ENCODE data around the gene IFIT5. TPM values are rescaled to one million over a fixed set of nuclear protein-coding genes. Genes with fewer than 3 reads are reported as not detected.

IFIT5 gene, protein sequence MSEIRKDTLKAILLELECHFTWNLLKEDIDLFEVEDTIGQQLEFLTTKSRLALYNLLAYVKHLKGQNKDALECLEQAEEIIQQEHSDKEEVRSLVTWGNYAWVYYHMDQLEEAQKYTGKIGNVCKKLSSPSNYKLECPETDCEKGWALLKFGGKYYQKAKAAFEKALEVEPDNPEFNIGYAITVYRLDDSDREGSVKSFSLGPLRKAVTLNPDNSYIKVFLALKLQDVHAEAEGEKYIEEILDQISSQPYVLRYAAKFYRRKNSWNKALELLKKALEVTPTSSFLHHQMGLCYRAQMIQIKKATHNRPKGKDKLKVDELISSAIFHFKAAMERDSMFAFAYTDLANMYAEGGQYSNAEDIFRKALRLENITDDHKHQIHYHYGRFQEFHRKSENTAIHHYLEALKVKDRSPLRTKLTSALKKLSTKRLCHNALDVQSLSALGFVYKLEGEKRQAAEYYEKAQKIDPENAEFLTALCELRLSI
- total RNA-seq (2022; extraction: Qiagen RNA extraction), result 7.4 to 12.7 TPM (median 8.9 TPM) in 5 replicates

DNA sequence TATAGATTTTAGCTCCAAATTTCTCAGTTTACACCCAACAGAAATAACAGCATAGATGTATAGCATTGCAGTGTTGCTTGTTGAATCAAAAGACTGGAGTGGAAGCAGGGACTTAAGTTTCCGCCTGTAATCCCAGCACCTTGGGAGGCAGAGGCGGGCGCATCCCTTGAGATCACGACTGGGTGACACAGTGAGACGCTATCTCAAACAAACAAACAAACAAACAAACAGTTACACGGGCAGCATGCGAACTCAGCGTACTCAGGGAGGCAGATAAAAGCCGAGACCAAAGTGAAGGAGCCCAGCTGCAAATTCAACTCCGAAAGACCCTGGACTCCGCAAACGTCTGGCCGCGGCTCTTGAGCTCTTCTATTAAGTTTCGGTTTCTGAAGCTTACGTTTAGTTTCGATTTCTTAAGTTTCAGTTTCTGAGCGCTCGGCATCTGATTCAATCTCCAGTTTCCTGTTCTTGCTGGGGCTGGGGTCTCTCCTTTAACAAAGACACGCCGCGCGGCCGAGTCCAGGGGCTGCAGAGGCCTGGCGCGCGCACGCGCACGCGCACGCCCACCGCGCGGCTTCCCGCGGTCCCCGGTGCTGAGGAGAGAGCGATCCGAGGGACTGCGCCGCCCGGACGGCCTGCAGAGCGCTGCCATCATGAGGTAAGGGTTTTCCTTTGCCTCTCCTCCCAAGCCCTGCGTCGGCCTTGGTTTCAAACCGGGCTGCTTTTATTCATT lies at the start of gene IFIT5:
IFIT5 (plus strand) TSS at position 423 of the 733 bp plus-strand sequence; CDS start at position 654, 231 bp downstream.

DNA sequence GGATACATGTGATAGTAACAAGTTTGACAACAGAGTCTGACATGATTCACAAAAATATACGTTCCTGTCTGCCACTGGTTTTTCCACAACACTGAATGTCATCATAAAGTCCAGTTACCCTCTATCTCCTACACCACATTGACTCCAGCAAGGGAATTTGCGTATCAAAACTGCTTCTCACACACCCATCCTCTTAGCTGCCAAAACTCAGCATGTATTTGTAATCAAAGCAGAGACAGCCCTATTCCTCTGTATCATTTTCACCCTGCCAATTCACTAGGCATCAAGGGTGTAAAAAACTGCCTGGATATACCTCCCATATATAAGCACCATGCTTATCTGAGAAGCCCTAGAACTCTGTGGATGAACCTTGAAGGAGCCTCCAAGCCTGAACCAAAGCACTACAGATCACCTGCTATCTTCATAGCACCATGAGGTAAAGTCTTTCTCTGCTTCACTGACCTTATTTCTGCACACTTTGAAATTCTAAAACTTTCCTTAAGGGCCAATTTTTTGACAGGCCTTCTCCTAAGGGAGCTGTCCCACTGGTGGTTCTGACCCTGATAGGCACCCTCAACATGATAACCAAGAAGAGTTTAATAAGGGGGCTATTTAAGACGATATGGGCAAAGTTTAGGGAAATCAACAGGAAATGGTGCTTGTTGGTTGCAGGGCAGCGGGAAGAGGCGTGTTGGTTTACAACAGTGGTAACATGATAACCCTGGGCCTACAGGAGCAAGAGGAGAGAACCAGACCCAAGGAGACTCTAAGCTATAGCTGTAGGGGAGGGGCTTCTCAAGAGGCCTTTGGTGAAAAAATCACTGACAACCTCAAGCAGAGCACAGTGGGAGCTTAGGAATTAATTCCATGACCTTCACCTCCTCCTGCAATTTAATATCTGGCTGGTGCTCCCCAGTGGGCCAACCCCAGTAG lies 36.4 kb upstream of the IFIT5 start, which contains the start of gene IFIT1B:
IFIT1B (plus strand) TSS at position 352 of the 933 bp plus-strand sequence; CDS start at position 432, 80 bp downstream.

DNA sequence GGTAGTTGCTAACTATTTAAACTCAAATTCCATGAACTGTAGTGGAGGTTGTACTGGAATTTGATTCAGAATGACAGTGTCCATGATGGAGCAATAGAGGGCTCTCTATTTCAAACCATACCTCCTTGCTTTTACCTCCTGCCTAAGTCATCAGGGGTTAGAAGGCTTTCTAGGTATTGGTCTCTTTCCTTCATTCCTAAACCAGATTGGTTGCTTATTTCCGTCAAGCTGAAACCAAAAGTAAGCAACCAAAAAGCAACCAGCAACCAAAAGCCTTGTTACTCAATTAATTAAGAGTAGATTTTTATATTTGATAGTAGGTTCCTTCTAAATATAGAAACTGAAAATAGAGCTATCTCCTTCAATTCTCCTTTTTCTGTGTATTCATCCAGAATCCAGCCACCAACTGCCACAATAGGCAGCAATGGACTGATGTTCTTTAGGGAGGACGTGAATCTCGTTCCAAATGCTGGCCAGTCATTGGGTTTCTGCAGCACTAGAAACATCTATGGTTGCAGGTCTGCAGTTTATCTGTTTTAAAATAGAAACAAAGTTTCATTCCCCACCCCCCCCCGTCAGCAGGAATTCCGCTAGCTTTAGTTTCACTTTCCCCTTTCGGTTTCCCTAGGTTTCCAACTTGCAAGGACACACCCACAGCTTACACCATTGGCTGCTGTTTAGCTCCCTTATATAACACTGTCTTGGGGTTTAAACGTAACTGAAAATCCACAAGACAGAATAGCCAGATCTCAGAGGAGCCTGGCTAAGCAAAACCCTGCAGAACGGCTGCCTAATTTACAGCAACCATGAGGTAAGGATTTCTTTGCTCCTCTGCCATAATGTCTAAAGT lies 22.2 kb upstream of the IFIT5 start, which contains the start of gene IFIT1:
IFIT1 (plus strand) TSS at position 717 of the 850 bp plus-strand sequence; CDS start at position 807, 90 bp downstream.

Other genes starting within 250 kb of the IFIT5 start
- 0.51 to 0.77 TPM (median 0.68 TPM) in 5 replicates for gene CH25H, start 207.3 kb upstream of the IFIT5 start, total RNA-seq (2022; extraction: Qiagen RNA extraction)
- 40.1 to 52.4 TPM (median 46.2 TPM) in 5 replicates for gene LIPA, start 162.8 kb upstream of the IFIT5 start, total RNA-seq (2022; extraction: Qiagen RNA extraction)
- 1.2 to 2.4 TPM (median 1.9 TPM) in 5 replicates for gene IFIT2, start 112.5 kb upstream of the IFIT5 start, total RNA-seq (2022; extraction: Qiagen RNA extraction)
- 3.2 to 5.4 TPM (median 3.8 TPM) in 5 replicates for gene IFIT3, start 86.6 kb upstream of the IFIT5 start, total RNA-seq (2022; extraction: Qiagen RNA extraction)
- not detected in 5 replicates for gene IFIT1B, start 36.5 kb upstream of the IFIT5 start, total RNA-seq (2022; extraction: Qiagen RNA extraction)
- 3.4 to 5.4 TPM (median 3.9 TPM) in 5 replicates for gene IFIT1, start 21.9 kb upstream of the IFIT5 start, total RNA-seq (2022; extraction: Qiagen RNA extraction)
- 0.45 to 1.2 TPM (median 0.93 TPM) in 5 replicates for gene SLC16A12, start 121.0 kb downstream of the IFIT5 start, total RNA-seq (2022; extraction: Qiagen RNA extraction)
- gene PANK1, start 230.7 kb downstream of the IFIT5 start, total RNA-seq (2022; extraction: Qiagen RNA extraction), result 5.3 to 6.5 TPM (median 5.9 TPM) in 5 replicates